Globus pallidus (tissue), 1 donor: ENCODE data around the gene ZFYVE21.
"Not testable (repeated sequence)": the region's sequence is repeated elsewhere in the genome, so short reads cannot be mapped to it uniquely, and the experiment has no call there.

Source experiments
- DNase-seq: peaks from one replicate; pipeline ENCODE4 v3.0.0-alpha.2; 2015; ENCODE audit warnings: low spot score

The ZFYVE21 gene

GRCh38 chr14:103715052-103716000 lies at the start of gene ZFYVE21, which contains the start of gene XRCC3:
TSS of gene ZFYVE21 (plus strand) at chr14:103715810. CDS start at chr14:103715842, 32 bp downstream.
TSS of gene XRCC3 (minus strand) at chr14:103715451. CDS start at chr14:103711087, 4,364 bp downstream.
- DNase-seq: peak; percentile 99

GRCh38 chr14:103667671-103668070 lies 47.9 kb upstream of the ZFYVE21 start:
- DNase-seq: no peak

GRCh38 chr14:103668117-103668516 lies 47.5 kb upstream of the ZFYVE21 start:
- DNase-seq: no peak

GRCh38 chr14:103669370-103669769 lies 46.2 kb upstream of the ZFYVE21 start:
- no peak for DNase-seq

- no peak for DNase-seq
These were observed 43.7 kb upstream of the ZFYVE21 start for GRCh38 chr14:103671911-103672310.

GRCh38 chr14:103675957-103676356 lies 39.7 kb upstream of the ZFYVE21 start:
- no peak for DNase-seq

- DNase-seq: no peak
These were observed 38.5 kb upstream of the ZFYVE21 start for GRCh38 chr14:103676881-103677675.

- DNase-seq: no peak
These were observed 36.3 kb upstream of the ZFYVE21 start for GRCh38 chr14:103679351-103679750.

- no peak for DNase-seq
These were observed 34.9 kb upstream of the ZFYVE21 start for GRCh38 chr14:103680491-103681231.

GRCh38 chr14:103683139-103683538 lies 32.5 kb upstream of the ZFYVE21 start:
- no peak for DNase-seq

GRCh38 chr14:103684471-103684870 lies 31.1 kb upstream of the ZFYVE21 start:
- DNase-seq: no peak

GRCh38 chr14:103684871-103685270 lies 30.7 kb upstream of the ZFYVE21 start:
- DNase-seq: no peak

- no peak for DNase-seq
These were observed 30.1 kb upstream of the ZFYVE21 start for GRCh38 chr14:103685276-103686211.

- DNase-seq: no peak
These were observed 28.7 kb upstream of the ZFYVE21 start for GRCh38 chr14:103686831-103687485.

GRCh38 chr14:103687712-103688111 lies 27.9 kb upstream of the ZFYVE21 start:
- no peak for DNase-seq

GRCh38 chr14:103688441-103688840 lies 27.2 kb upstream of the ZFYVE21 start:
- no peak for DNase-seq

GRCh38 chr14:103688906-103689902 lies 26.4 kb upstream of the ZFYVE21 start:
- DNase-seq: peak; percentile 79

GRCh38 chr14:103690332-103690731 lies 25.3 kb upstream of the ZFYVE21 start:
- no peak for DNase-seq

GRCh38 chr14:103691655-103692054 lies 24.0 kb upstream of the ZFYVE21 start:
- DNase-seq: not testable (repeated sequence)
